CD14-positive monocyte (primary cell): Measurements from ENCODE around the gene RAB17. TPM values are rescaled to one million over a fixed set of nuclear protein-coding genes. Genes with fewer than 3 reads are reported as not detected.
A peak's percentile ranks its signal among the peaks of the same experiment; 100 is the strongest.

ENCODE experiments used
- DNase-seq, 3 donors: peaks; one replicate each; pipeline ENCODE4 v3.0.0-alpha.2; 2011 to 2022
- H2AFZ ChIP-seq: 2 replicates; pipeline ENCODE4 v1.6.0; 2012; ENCODE audit warnings: mild to moderate bottlenecking, low read depth, low read length, inconsistent platforms; ENCODE audit not compliant: insufficient read depth, poor library complexity, severe bottlenecking
- H3K27ac ChIP-seq, 2 donors: 1 replicate in 1 of 2; 2 replicates in 1 of 2; pipeline ENCODE4 v1.5.1; 2012 to 2013; ENCODE audit warnings: low read length in 2 of 2, control low read depth in 1 of 2, inconsistent platforms in 1 of 2, low read depth in 1 of 2, mild to moderate bottlenecking in 1 of 2
- H3K27me3 ChIP-seq, 2 donors: one replicate each; pipeline versions ENCODE4 v1.6.0 to v1.6.1; 2011 to 2013; ENCODE audit warnings: low read length in 2 of 2; ENCODE audit not compliant: control insufficient read depth in 2 of 2, insufficient read depth in 2 of 2
- H3K36me3 ChIP-seq, 2 donors: replicated peaks in 1 of 2; 1 replicate in 1 of 2; 2 replicates in 1 of 2; pipeline versions ENCODE4 v1.5.1 to v1.6.1; 2012 to 2013; ENCODE audit warnings: low read length in 2 of 2, control low read depth in 1 of 2, inconsistent platforms in 1 of 2, mild to moderate bottlenecking in 1 of 2; ENCODE audit not compliant: insufficient read depth in 2 of 2, control insufficient read depth in 1 of 2
- H3K4me1 ChIP-seq, 2 donors: 1 replicate in 1 of 2; 2 replicates in 1 of 2; pipeline versions ENCODE4 v1.5.1 to v1.6.1; 2012 to 2013; ENCODE audit warnings: low read length in 2 of 2, control low read depth in 1 of 2, inconsistent platforms in 1 of 2, mild to moderate bottlenecking in 1 of 2, moderate library complexity in 1 of 2; ENCODE audit not compliant: insufficient read depth in 2 of 2, control insufficient read depth in 1 of 2
- H3K4me2 ChIP-seq: replicated peaks from 2 replicates; pipeline ENCODE3; 2012; ENCODE audit warnings: low read length, moderate library complexity, mild to moderate bottlenecking; ENCODE audit not compliant: poor library complexity, severe bottlenecking; ENCODE audit errors: extremely low read depth
- H3K4me3 ChIP-seq, 3 experiments: fragments of 200-600 bp in 1 of 3; sonication (generic) in 1 of 3; replicated peaks in 1 of 3; 1 replicate in 2 of 3; 2 replicates in 1 of 3; pipeline ENCODE4 v1.5.1; 2011 to 2013; ENCODE audit warnings: low read length in 3 of 3, mild to moderate bottlenecking in 3 of 3, control low read depth in 2 of 3, low read depth in 2 of 3, inconsistent platforms in 1 of 3, moderate library complexity in 1 of 3
- H3K79me2 ChIP-seq: 2 replicates; pipeline ENCODE4 v1.6.0; 2012; ENCODE audit warnings: mild to moderate bottlenecking, control low read depth, inconsistent platforms, low read length, moderate library complexity; ENCODE audit not compliant: insufficient read depth
- H3K9ac ChIP-seq: 2 replicates; pipeline ENCODE4 v1.6.0; 2017; ENCODE audit warnings: low read length, mild to moderate bottlenecking; ENCODE audit not compliant: insufficient read depth, poor library complexity, severe bottlenecking
- H3K9me3 ChIP-seq, 2 donors: replicated peaks in 1 of 2; 1 replicate in 1 of 2; 2 replicates in 1 of 2; pipeline versions ENCODE4 v1.5.1 to v1.6.1; 2012 to 2013; ENCODE audit warnings: low read length in 2 of 2, control low read depth in 1 of 2; ENCODE audit not compliant: control insufficient read depth in 1 of 2, insufficient read depth in 1 of 2
- H4K20me1 ChIP-seq: 2 replicates; pipeline ENCODE4 v1.6.0; 2012; ENCODE audit warnings: mild to moderate bottlenecking, low read length, control low read depth, moderate library complexity; ENCODE audit not compliant: insufficient read depth
- H3K27ac Mint-ChIP-seq, 7 donors: one replicate each; pipeline ENCODE4 v1.8.0; 2020; ENCODE audit warnings: mild to moderate bottlenecking in 7 of 7, mixed read lengths in 7 of 7, moderate library complexity in 6 of 7, inconsistent platforms in 2 of 7
- H3K27me3 Mint-ChIP-seq, 3 donors: one replicate each; pipeline ENCODE4 v1.8.0; 2021 to 2022; ENCODE audit warnings: low read depth in 3 of 3, mild to moderate bottlenecking in 3 of 3, mixed read lengths in 3 of 3, moderate library complexity in 3 of 3, inconsistent platforms in 1 of 3
- H3K36me3 Mint-ChIP-seq, 2 donors: one replicate each; pipeline ENCODE4 v1.8.0; 2020; ENCODE audit warnings: mixed read lengths in 2 of 2, inconsistent platforms in 1 of 2, mild to moderate bottlenecking in 1 of 2
- H3K4me1 Mint-ChIP-seq: one replicate; pipeline ENCODE4 v1.8.0; 2020; ENCODE audit warnings: mild to moderate bottlenecking, mixed read lengths
- H3K4me3 Mint-ChIP-seq, 2 donors: one replicate each; pipeline ENCODE4 v1.8.0; 2020; ENCODE audit warnings: mild to moderate bottlenecking in 2 of 2, mixed read lengths in 2 of 2, moderate library complexity in 1 of 2
- H3K9me3 Mint-ChIP-seq, 7 donors: one replicate each; pipeline ENCODE4 v1.8.0; 2020 to 2022; ENCODE audit warnings: mixed read lengths in 7 of 7, mild to moderate bottlenecking in 6 of 7, moderate library complexity in 6 of 7, inconsistent platforms in 2 of 7
- WGBS: methylation state at CpG from one replicate; pipeline ENCODE4 v1.1.5; 2013; ENCODE audit warnings: missing lambda C conversion rate; ENCODE audit not compliant: insufficient coverage; 5-methylcytosine and 5-hydroxymethylcytosine counted together
- intact Hi-C, 2 donors: fragments of 100-400 bp; cut with micrococcal nuclease; formaldehyde crosslinking; loops; one replicate each; pipeline versions ENCODE4 v1.15.0 to v1.15.1; 2023
- polyA plus RNA-seq, 3 donors: library from polyadenylated mRNA; depleted of rRNA in 1 of 3; unstranded in 2 of 3; stranded (reverse) in 1 of 3; fragments of 300-500 nt in 2 of 3; fragments of >200 nt in 1 of 3; fragmentation: Illumina TruSeq in 2 of 3; gene quantifications; 1 replicate in 2 of 3; 2 replicates in 1 of 3; pipeline ENCODE4 v1.2.3, GENCODE V29; 2012 to 2021
- TF ChIP-seq, protein P1 (sequence below): fragments of 200-600 bp; IDR thresholded peaks from one replicate; pipeline ENCODE4 v1.8.0; 2022; ENCODE audit warnings: antibody characterized with exemption, mild to moderate bottlenecking

RAB17 gene
- polyA plus RNA-seq, 3 donors, result 0.13 to 0.35 TPM; not detected in 1

GRCh38 chr2:237534380-237534779, 56.2 kb downstream of the RAB17 start:
- Histone ChIP-seq H3K9me3 (no peaks in the 10 kb centered on the region), H3K27me3 (no peaks in the 10 kb centered on the region), H3K79me2 (no peaks in the 10 kb centered on the region), H4K20me1 (no peaks in the 10 kb centered on the region), H2AFZ (no peak overlapping the region), H3K4me1 (peaks cover 8 to 11% of the 10 kb centered on the region in 2 donors), H3K4me3 (no peak overlapping the region), H3K4me2 (no peak overlapping the region), H3K27ac (no peak overlapping the region), H3K36me3 (no peaks in the 10 kb centered on the region), H3K9ac (no peak overlapping the region)
- TF ChIP-seq, protein P1, sequence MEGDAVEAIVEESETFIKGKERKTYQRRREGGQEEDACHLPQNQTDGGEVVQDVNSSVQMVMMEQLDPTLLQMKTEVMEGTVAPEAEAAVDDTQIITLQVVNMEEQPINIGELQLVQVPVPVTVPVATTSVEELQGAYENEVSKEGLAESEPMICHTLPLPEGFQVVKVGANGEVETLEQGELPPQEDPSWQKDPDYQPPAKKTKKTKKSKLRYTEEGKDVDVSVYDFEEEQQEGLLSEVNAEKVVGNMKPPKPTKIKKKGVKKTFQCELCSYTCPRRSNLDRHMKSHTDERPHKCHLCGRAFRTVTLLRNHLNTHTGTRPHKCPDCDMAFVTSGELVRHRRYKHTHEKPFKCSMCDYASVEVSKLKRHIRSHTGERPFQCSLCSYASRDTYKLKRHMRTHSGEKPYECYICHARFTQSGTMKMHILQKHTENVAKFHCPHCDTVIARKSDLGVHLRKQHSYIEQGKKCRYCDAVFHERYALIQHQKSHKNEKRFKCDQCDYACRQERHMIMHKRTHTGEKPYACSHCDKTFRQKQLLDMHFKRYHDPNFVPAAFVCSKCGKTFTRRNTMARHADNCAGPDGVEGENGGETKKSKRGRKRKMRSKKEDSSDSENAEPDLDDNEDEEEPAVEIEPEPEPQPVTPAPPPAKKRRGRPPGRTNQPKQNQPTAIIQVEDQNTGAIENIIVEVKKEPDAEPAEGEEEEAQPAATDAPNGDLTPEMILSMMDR, result no peak
- intact Hi-C loops, result no loop called here
- WGBS, result no CpG with 5 or more reads among the region's 1 CpG
- no peak overlapping the region for H3K4me3 Mint-ChIP-seq
- H3K27me3 Mint-ChIP-seq, result peaks cover 2 to 3% (median 2%) of the 10 kb centered on the region in 3 donors
- no peaks in the 10 kb centered on the region for H3K9me3 Mint-ChIP-seq
- H3K27ac Mint-ChIP-seq, result peak overlapping the region in 1 of 7 donors; percentile 15
- H3K36me3 Mint-ChIP-seq, result no peaks in the 10 kb centered on the region
- no peak for DNase-seq
- peaks cover 19% of the 10 kb centered on the region for H3K4me1 Mint-ChIP-seq

- TF ChIP-seq, protein P1, result no peak
- Histone ChIP-seq H3K27ac (no peak overlapping the region), H3K27me3 (no peaks in the 10 kb centered on the region), H4K20me1 (no peaks in the 10 kb centered on the region), H3K36me3 (no peaks in the 10 kb centered on the region), H3K9ac (no peak overlapping the region), H3K9me3 (no peaks in the 10 kb centered on the region), H2AFZ (no peak overlapping the region), H3K4me2 (no peak overlapping the region), H3K4me3 (no peak overlapping the region), H3K79me2 (no peaks in the 10 kb centered on the region), H3K4me1 (peaks cover 9 to 12% of the 10 kb centered on the region in 2 donors)
- Mint-ChIP-seq H3K27me3 (peaks cover 2 to 3% (median 2%) of the 10 kb centered on the region in 3 donors), H3K4me3 (no peak overlapping the region), H3K36me3 (no peaks in the 10 kb centered on the region), H3K4me1 (peaks cover 22% of the 10 kb centered on the region), H3K9me3 (no peaks in the 10 kb centered on the region), H3K27ac (no peak overlapping the region)
- 93% methylated on average over 5 of the region's 7 CpGs for WGBS
- intact Hi-C loops, result no loop called here
- DNase-seq, result peak; percentile 14 to 35 (median 21)
Observed at GRCh38 chr2:237533668-237534161, 56.8 kb downstream of the RAB17 start.
